GM12891 (cell line): Measurements from ENCODE around the gene HSD3B7.
A peak's percentile ranks its signal among the peaks of the same experiment; 100 is the strongest.

Experiments used
- DNase-seq: peaks from one replicate; pipeline ENCODE4 v3.0.0; 2011; ENCODE audit warnings: low spot score; ENCODE audit not compliant: insufficient read length
- FAIRE-seq: peaks from 2 replicates; lab custom pipeline; 2011; peaks lifted over from hg19 to GRCh38; lab: Jason Lieb, UNC
- PAX5 ChIP-seq: IDR thresholded peaks from 2 replicates; pipeline ENCODE4 v1.6.1; 2011; ENCODE audit warnings: low read length, moderate library complexity, mild to moderate bottlenecking; ENCODE audit not compliant: insufficient read depth, severe bottlenecking
- POLR2A ChIP-seq: IDR thresholded peaks from 2 replicates; pipeline ENCODE4 v1.6.1; 2011; ENCODE audit warnings: low read depth, low read length, control low read depth
- POLR2AphosphoS5 ChIP-seq: IDR thresholded peaks from 2 replicates; pipeline ENCODE4 v1.6.1; 2011; ENCODE audit warnings: low read depth, low read length, control low read depth
- POU2F2 ChIP-seq: IDR thresholded peaks from 2 replicates; pipeline ENCODE4 v1.6.1; 2011; ENCODE audit warnings: low read depth, mild to moderate bottlenecking, control low read depth, low read length, moderate library complexity
- SPI1 ChIP-seq: IDR thresholded peaks from 2 replicates; pipeline ENCODE4 v1.6.1; 2011; ENCODE audit warnings: low read depth, low read length, control low read depth
- TAF1 ChIP-seq: IDR thresholded peaks from 2 replicates; pipeline ENCODE4 v1.6.1; 2011; ENCODE audit warnings: low read depth, low read length, control low read depth

The HSD3B7 gene

GRCh38 chr16:30987581-30988190, 2.7 kb downstream of the HSD3B7 start:
- FAIRE-seq (no peak), DNase-seq (no peak)
- TF ChIP-seq POLR2AphosphoS5: no peak
- no peak for TF ChIP-seq POU2F2
- no peak for TF ChIP-seq POLR2A
- no peak for TF ChIP-seq TAF1
- TF ChIP-seq SPI1: no peak
- TF ChIP-seq PAX5: no peak

DNA sequence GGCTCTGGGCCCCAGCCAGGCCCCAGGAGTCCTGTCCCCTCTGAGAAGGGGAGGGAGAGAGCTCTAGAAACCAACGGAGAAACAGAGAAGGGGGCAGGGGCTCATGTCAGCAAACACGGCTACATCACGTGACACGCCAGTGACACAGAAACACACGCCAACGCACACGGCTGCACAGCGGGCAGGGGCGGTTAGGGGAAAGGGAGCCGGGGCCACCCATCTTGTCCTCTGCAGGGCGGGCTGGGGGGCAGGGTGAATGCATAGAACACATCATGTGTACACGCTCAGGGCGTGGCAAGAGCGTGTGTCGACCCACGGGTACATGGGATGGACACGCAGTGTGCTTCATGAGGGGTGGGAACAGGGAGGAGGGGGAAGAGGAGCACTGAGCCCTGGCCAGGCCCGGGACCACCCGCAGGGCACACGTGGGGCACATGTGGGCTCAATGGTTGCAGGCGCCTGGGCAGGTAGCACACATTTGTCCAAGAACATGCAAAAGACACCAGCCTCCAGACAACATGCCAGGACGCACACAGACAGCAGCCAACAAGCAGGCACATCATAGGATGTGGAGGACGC, 4.6 kb downstream of the HSD3B7 start:
- FAIRE-seq: no peak
- no peak for TF ChIP-seq SPI1
- DNase-seq: no peak

- FAIRE-seq (no peak), DNase-seq (no peak)
- no peak for TF ChIP-seq PAX5
- TF ChIP-seq POLR2A: no peak
- no peak for TF ChIP-seq TAF1
- TF ChIP-seq POLR2AphosphoS5: no peak
- TF ChIP-seq SPI1: no peak
- TF ChIP-seq POU2F2: no peak
These were observed 5.1 kb downstream of the HSD3B7 start for GRCh38 chr16:30990105-30990504.

- DNase-seq: no peak
- no peak for FAIRE-seq
- TF ChIP-seq SPI1 (no peak), PAX5 (no peak), POU2F2 (no peak), POLR2AphosphoS5 (no peak), POLR2A (no peak), TAF1 (no peak)
These were observed 6.0 kb downstream of the HSD3B7 start for GRCh38 chr16:30991052-30991451.

- FAIRE-seq (no peak), DNase-seq (no peak)
- TF ChIP-seq PAX5 (no peak), POLR2A (no peak), SPI1 (no peak), POU2F2 (no peak), TAF1 (no peak), POLR2AphosphoS5 (no peak)
These were observed 7.3 kb downstream of the HSD3B7 start for GRCh38 chr16:30992276-30992780.

DNA sequence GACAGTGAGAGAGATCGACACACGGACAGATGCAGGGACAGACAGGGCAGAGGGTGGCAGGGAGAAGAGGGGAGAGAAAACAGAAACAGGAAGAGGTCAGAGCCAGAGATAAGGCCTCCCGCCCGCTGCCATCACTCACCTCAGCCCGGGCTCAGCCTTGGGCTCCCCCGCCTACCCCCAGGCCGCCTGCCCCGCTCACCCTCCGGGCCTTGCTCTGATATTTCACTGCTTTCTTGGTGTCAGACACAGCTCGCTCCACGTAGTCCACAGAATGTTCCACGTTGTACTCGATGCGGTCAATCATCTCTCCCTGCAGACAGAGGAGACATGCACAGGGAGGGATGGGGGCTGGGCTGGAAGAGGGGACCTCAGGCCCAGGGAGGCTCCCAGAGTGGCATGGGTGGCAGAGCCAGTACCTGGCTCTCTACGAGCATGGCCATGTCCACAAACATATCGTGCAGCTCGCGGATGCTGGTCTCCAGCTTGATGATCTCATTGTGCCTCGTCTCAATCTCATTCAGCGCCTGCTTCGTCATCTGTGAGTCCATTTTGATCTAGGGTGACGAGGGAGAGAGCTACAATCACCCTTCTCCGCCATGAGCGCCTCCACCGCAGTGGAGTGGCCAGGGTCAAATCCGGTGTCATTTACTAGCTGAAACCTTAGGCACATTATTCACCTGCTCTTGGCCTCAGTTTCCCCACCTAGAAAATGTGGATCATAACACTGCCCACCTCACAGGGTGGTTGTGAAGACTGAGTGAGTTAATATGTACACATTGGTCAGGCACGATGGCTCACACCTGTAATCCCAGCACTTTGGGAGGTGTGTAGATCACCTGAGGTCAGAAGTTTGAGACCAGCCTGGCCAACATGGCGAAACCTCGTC, 8.2 kb downstream of the HSD3B7 start:
- TF ChIP-seq POLR2A (no peak), POU2F2 (no peak), POLR2AphosphoS5 (no peak), SPI1 (no peak), PAX5 (no peak), TAF1 (no peak)
- DNase-seq (no peak), FAIRE-seq (no peak)

- FAIRE-seq: no peak
- DNase-seq: no peak
- TF ChIP-seq PAX5: no peak
- TF ChIP-seq TAF1: no peak
- no peak for TF ChIP-seq SPI1
- TF ChIP-seq POLR2AphosphoS5: no peak
These were observed 10.9 kb downstream of the HSD3B7 start for GRCh38 chr16:30995927-30996323.

- no peak for TF ChIP-seq POLR2AphosphoS5
- no peak for TF ChIP-seq TAF1
- TF ChIP-seq POLR2A: no peak
- no peak for TF ChIP-seq PAX5
- TF ChIP-seq SPI1: no peak
- no peak for TF ChIP-seq POU2F2
- DNase-seq (no peak), FAIRE-seq (no peak)
These were observed 11.4 kb downstream of the HSD3B7 start for GRCh38 chr16:30996324-30996984.

- FAIRE-seq: peak; percentile 78
- peak; percentile 100 for DNase-seq
These were observed 12.1 kb downstream of the HSD3B7 start for GRCh38 chr16:30996985-30997724.

More at GRCh38 chr16:30996985-30997724, 12.1 kb downstream of the HSD3B7 start:
- TF ChIP-seq POU2F2 (0 out of 2 replicates have a peak, but pooled peaks have one; percentile 8), POLR2A (peak; percentile 68; the same call in 1 of the 2 replicates), POLR2AphosphoS5 (peak; percentile 62; the same call in 1 of the 2 replicates), PAX5 (no peak)
